NCI-H1092 treated with DMSO at 0.1 percent for 48 hours (cell line): Measurements from ENCODE around the gene FGR.

Source experiments
- DNase-seq: peaks from one replicate; lab custom pipeline; 2025; lab: John Stamatoyannopoulos, UW

The FGR gene

DNA sequence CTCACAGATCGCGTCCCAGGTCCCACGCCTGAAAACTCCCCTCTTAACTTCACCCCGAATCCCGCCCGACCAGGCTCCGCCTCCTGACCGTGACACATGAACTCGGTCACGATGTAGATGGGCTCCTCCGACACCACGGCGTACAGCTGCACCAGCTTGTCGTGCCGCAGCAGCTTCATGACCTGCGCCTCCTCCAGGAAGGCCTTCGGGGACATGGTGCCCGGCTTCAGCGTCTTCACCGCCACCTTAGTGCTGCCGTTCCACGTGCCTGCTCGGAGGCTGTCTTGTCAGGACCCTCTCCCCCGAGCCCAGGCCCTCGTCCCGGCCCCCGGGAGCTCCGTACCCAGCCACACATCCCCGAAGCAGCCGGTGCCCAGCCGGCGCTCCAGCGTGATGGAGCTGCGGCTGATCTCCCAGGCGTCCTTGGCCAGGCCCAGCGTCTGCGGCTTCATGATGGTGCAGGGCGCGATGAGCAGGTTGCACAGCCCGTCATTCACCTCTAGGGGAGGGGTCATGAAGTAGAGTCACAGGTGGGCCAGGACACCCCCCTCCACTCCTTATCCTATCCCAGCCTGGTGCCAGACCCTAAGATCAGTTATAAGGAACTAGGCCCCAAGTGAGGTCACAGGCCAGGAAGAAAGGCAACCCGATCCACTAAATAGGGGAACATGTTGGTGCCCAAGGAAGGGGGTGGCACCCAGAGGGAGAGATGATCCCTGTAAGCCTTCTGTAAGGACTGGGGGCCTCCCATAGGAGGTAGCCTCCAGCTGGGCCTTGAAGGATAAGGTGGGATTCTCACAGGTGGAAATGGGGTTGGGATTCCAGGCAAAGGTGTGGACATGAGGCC lies 19.4 kb downstream of the FGR start:
- DNase-seq: no peak

- DNase-seq: no peak
Observed at GRCh38 chr1:27614625-27615344, 20.2 kb downstream of the FGR start.

- DNase-seq: no peak
Observed at GRCh38 chr1:27614043-27614624, 20.9 kb downstream of the FGR start.

DNA sequence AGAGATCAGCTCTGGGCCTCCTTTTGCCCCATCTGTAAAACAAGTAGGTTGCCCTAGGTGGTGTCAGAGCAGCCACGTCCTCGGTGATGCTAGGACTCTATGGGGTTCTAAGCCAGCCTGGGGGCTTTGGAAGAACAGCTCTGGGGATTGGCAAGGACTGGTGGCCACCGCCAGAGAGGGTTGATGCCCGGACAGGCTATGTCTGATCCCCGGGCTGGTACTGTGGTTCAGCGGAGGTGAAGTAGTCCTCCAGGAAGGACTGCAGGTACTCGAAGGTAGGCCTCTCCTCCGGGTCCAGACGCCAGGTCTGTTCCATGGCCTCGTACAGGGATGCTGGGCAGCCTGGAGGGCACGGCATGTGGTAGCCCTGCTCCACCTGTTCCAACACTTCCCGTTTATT lies 22.3 kb downstream of the FGR start:
- DNase-seq: no peak

- no peak for DNase-seq
Observed at GRCh38 chr1:27611450-27611849, 23.5 kb downstream of the FGR start.

- no peak for DNase-seq
Observed at GRCh38 chr1:27609618-27610240, 25.3 kb downstream of the FGR start.

- no peak for DNase-seq
Observed at GRCh38 chr1:27609210-27609555, 25.8 kb downstream of the FGR start.

GRCh38 chr1:27607239-27607804 lies 27.7 kb downstream of the FGR start:
- no peak for DNase-seq

GRCh38 chr1:27606708-27607238 lies 28.2 kb downstream of the FGR start:
- DNase-seq: no peak

GRCh38 chr1:27605796-27606707 lies 28.9 kb downstream of the FGR start:
- DNase-seq: peak; percentile 70

DNA sequence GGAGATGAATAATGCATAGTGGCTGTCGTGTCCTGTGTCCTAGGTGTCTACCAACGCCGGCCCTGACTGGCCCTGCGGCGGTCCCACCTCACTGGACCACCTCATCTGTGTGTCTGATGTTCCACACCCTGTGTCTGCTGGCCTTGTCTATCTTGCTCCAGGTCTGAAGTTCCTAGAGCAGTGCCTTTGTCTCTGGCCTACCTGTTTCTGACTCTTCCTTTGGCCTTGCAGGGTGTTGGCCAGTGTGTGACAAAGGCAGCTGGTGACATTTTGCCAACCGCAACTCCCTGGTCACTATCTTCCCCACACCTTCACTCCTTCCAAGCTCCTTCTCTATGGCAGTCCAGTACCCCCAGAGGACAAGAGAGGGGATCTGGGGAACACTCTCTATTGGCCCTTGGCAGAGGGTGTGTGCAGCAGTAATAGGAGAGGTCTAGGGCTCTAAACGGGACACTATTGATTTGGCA lies 29.7 kb downstream of the FGR start:
- no peak for DNase-seq

DNA sequence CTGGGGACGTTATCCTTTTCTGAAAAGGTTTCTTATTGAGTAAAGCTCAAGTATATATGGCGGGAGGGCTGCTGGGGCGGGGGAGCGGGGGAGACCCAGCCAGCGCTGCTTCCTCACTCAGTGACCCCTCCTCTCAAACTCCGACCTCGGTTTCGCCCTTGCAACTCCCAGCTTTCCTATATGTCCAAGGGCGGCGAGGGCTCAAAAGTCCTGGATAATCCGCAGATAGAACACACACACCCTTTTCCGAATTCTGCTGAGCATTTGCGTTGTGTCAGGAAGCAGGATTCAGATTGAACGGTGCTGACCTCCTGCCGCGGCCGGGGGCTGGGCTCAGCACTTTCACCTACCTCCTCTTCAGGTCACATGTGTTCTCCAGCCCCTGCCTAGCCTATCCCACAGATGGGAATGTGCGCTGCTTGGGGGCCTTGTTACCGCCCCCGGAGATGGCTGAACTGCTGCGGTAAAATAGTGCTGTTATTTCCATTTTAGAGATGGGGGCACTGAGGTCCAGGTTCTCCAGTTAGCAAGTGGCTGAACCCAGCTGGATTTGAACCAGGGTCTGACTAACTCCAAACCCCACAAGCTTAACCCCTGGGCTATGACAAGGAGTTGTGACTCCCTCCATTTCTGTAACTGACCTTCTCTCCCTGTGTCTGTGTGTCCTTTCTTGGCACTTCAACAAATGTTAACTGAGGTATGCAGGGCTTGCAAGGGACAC lies 30.2 kb downstream of the FGR start:
- no peak for DNase-seq

DNA sequence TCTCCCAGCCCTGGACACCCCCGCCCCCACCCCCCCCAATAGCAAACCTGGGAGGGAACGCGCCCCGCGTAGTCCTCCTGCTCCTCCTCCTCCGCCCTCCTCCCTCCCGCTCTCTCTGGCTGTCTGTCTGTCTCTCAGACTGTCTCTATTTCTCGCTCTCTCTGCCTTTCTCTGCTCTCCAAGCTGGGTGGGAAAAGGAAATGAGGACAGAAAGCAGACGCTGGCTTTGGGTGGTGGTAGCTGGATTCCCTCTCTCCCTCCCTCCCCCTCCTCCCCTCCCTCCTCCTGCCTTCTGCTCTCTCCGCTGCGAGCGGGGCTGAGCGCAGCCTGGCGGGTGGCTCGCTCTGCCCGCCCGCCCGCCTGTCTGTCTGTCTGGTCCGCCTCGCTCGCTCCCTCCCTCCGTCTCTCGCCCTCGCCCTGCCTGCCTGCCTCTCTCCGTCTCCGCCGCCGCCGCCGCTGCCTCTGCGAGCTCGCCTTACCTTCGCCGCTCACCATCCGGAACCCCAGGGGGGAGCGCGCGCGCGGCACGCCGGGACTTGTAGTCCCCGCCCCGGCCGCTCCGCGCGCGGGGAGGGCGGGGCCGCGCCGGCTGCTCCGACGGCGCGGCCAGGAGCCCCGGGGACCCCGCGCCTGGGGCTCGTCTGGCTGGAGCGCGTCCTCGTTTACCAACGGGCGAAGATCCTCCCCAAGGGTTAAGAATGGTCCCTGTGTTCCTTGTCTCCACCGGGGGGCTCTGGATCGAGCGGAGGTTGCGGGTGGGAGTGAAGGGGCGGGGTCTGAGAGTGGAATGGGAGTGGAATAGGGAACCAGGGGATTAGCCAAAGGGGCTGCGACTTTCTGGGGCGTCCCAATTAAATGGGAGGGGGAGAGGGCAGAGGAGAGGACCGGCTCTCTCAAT lies 31.1 kb downstream of the FGR start, which contains the start of gene AHDC1:
Gene AHDC1 (minus strand): TSS at position 464 of the 898 bp plus-strand sequence. CDS start 52,029 bp downstream, outside the sequence.
- DNase-seq: peak; percentile 92

- DNase-seq: peak; percentile 73
Observed at GRCh38 chr1:27603309-27603680, 31.7 kb downstream of the FGR start.

- peak; percentile 62 for DNase-seq
Observed at GRCh38 chr1:27602462-27603308, 32.3 kb downstream of the FGR start.

- peak; percentile 40 for DNase-seq
Observed at GRCh38 chr1:27601771-27602461, 33.1 kb downstream of the FGR start.

DNA sequence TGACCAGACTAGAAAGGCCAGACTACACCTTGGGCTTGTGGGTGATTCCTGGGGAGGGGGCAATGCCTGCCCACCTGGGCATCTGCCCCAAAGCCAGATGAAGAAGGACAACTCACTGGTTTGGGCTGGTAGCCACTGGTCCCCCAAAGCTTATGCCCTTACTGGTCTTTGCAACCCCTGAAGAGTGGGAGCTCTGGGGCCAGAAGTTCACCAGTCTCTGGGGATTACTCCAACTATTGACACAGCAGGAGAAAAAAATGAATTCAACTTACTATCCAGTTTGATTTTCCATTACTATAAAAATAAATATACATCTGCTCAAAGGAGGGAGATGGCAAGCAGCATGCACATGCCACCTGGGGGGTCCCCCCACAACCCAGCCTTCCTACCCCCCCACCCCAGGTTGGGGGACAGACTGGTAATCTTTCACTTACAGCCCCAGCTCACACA lies 33.6 kb downstream of the FGR start:
- peak; percentile 22 for DNase-seq
